Heart left ventricle (tissue), 13 donors: ENCODE results near the gene PRKCSH.

Experiments
- CTCF ChIP-seq, 12 donors: fragments of 200-600 bp; sonication (generic) in 4 of 12; IDR thresholded peaks; one replicate each; pipeline versions ENCODE4 v1.5.0 to v1.8.0; 2018 to 2022; ENCODE audit warnings: antibody characterized with exemption in 12 of 12, mild to moderate bottlenecking in 5 of 12
- POLR2A ChIP-seq, 2 donors: fragments of 450-650 bp; IDR thresholded peaks; one replicate each; pipeline ENCODE4 v1.6.1; 2017; ENCODE audit warnings: antibody characterized with exemption in 2 of 2, mild to moderate bottlenecking in 2 of 2, moderate library complexity in 2 of 2
- donor health status: ischemic (EF 13 %, LVEDD 7.1; RV severe dilation, severe dysfunction).
- donor health status: DM: no; HTN: yes; CAD: no.
- donor health status: DM: no; HTN: no; CAD: no.
- donor health status: ischemic (EF 25% LVEDD 6.9; RV normal size, moderate dysfunction).
- donor health status: ischemic (EF 25% LVEDD 5.7; RV mildly dilated, moderate dysfunction).
- donor health status: ischemic (EF 35%, LVEDD 5.7; RV mildly dilated, moderate dysfunction).
- donor health status: nonischemic (EF 11% LVEDD 7.7; RV severe dilation, severe dysfunction).
- donor health status: DM: yes; HTN: yes; CAD: no.
- donor health status: PGD.
- donor health status: ischemic (EF 29% LVEDD 5.4; RV normal size, mild dysfunction).
- donor health status: nonischemic (EF 23%, LVEDD 6.1; RV moderate dilation, normal function).

GRCh38 chr19:11425719-11426457 is 9.5 kb upstream of the PRKCSH start:
- TF ChIP-seq CTCF (IDR thresholded peaks at IDR 0.05) (no peak), POLR2A (IDR thresholded peaks at IDR 0.05) (no peak)
